GM12878 (cell line): ENCODE results near the gene KTN1. TPM values are rescaled to one million over a fixed set of nuclear protein-coding genes. Genes with fewer than 3 reads are reported as not detected.

Experiments used
- CHD4 ChIP-seq: fragments of 200-600 bp; sonication (generic); IDR thresholded peaks from 2 replicates; pipeline ENCODE4 v1.6.1; 2016; ENCODE audit warnings: mild to moderate bottlenecking
- CREB1 ChIP-seq: IDR thresholded peaks from 2 replicates; pipeline ENCODE4 v1.6.1; 2012; ENCODE audit warnings: low read depth, mild to moderate bottlenecking, inconsistent platforms
- CUX1 ChIP-seq: IDR thresholded peaks from 2 replicates; pipeline ENCODE4 v1.6.1; 2012; ENCODE audit warnings: improper control_type of control experiment, low read depth, low read length; ENCODE audit not compliant: insufficient replicate concordance
- FOXM1 ChIP-seq: IDR thresholded peaks from 2 replicates; pipeline ENCODE4 v1.6.1; 2012; ENCODE audit warnings: low read depth, mild to moderate bottlenecking, inconsistent platforms, low read length, moderate library complexity
- GABPA ChIP-seq: IDR thresholded peaks from 2 replicates; pipeline ENCODE4 v1.6.1; 2014; ENCODE audit warnings: antibody characterized with exemption, low read depth, mild to moderate bottlenecking, inconsistent platforms
- HCFC1 ChIP-seq: fragments of 150-350 bp; IDR thresholded peaks from 2 replicates; pipeline ENCODE4 v1.6.1; 2014; ENCODE audit warnings: low read length
- IRF3 ChIP-seq: fragments of 450-650 bp; IDR thresholded peaks from 2 replicates; pipeline ENCODE4 v1.6.1; 2014; ENCODE audit warnings: mild to moderate bottlenecking
- KDM1A ChIP-seq: fragments of 200-600 bp; sonication (generic); IDR thresholded peaks from 2 replicates; pipeline ENCODE4 v1.6.1; 2016; ENCODE audit warnings: borderline replicate concordance
- MTA2 ChIP-seq: fragments of 450-650 bp; IDR thresholded peaks from 2 replicates; pipeline ENCODE4 v1.6.1; 2016; ENCODE audit warnings: low read depth, mild to moderate bottlenecking, moderate library complexity
- MTA3 ChIP-seq: IDR thresholded peaks from 2 replicates; pipeline ENCODE4 v1.6.1; 2012; ENCODE audit warnings: low read length, inconsistent platforms, borderline replicate concordance
- MYC ChIP-seq: IDR thresholded peaks from 2 replicates; pipeline ENCODE4 v1.6.1; 2011; ENCODE audit warnings: mild to moderate bottlenecking, low read length, moderate library complexity, inconsistent platforms; ENCODE audit not compliant: insufficient read depth, insufficient replicate concordance, insufficient read length, severe bottlenecking
- NFXL1 ChIP-seq: fragments of 450-650 bp; IDR thresholded peaks from 2 replicates; pipeline ENCODE4 v1.6.1; 2017; ENCODE audit warnings: antibody characterized with exemption, mild to moderate bottlenecking, borderline replicate concordance
- PAX8 ChIP-seq: fragments of 450-650 bp; IDR thresholded peaks from 2 replicates; pipeline ENCODE4 v1.6.1; 2017; ENCODE audit warnings: mild to moderate bottlenecking, moderate library complexity
- POLR2AphosphoS5 ChIP-seq: IDR thresholded peaks from 2 replicates; pipeline ENCODE4 v1.6.1; 2011; ENCODE audit warnings: mild to moderate bottlenecking, low read length, inconsistent platforms
- SIN3A ChIP-seq: IDR thresholded peaks from 2 replicates; pipeline ENCODE4 v1.6.1; 2012; ENCODE audit warnings: low read depth, low read length, improper control_type of control experiment
- SMAD5 ChIP-seq: IDR thresholded peaks from 2 replicates; pipeline ENCODE4 v1.6.1; 2016; ENCODE audit warnings: antibody characterized with exemption, low read depth
- SMARCA5 ChIP-seq: fragments of 450-650 bp; IDR thresholded peaks from 2 replicates; pipeline ENCODE4 v1.6.1; 2017; ENCODE audit warnings: mild to moderate bottlenecking
- SRF ChIP-seq, 2 experiments: IDR thresholded peaks; 2 replicates each; pipeline ENCODE4 v1.6.1; 2011; ENCODE audit warnings: low read depth in 2 of 2, low read length in 2 of 2, mild to moderate bottlenecking in 1 of 2, moderate library complexity in 1 of 2
- SUZ12 ChIP-seq: fragments of 200-600 bp; sonication (generic); IDR thresholded peaks from one replicate; pipeline ENCODE4 v1.6.1; 2018; ENCODE audit warnings: antibody characterized with exemption, mild to moderate bottlenecking; ENCODE audit not compliant: unreplicated experiment
- TAF1 ChIP-seq: IDR thresholded peaks from 2 replicates; pipeline ENCODE4 v1.6.1; 2011; ENCODE audit warnings: mild to moderate bottlenecking, low read depth, low read length, borderline replicate concordance
- ZBED1 ChIP-seq: IDR thresholded peaks from 2 replicates; pipeline ENCODE4 v1.6.1; 2016; ENCODE audit warnings: borderline replicate concordance
- ZNF384 ChIP-seq: IDR thresholded peaks from 2 replicates; pipeline ENCODE4 v1.6.1; 2012; ENCODE audit warnings: low read depth, mild to moderate bottlenecking, low read length, improper control_type of control experiment, borderline replicate concordance
- ZNF622 ChIP-seq: fragments of 450-650 bp; IDR thresholded peaks from 2 replicates; pipeline ENCODE4 v1.6.1; 2017; ENCODE audit warnings: mild to moderate bottlenecking, inconsistent platforms
- ZNF687 ChIP-seq: fragments of 450-650 bp; IDR thresholded peaks from 2 replicates; pipeline ENCODE4 v1.6.1; 2017; ENCODE audit warnings: mild to moderate bottlenecking, moderate library complexity
- ZSCAN29 ChIP-seq: fragments of 450-650 bp; IDR thresholded peaks from 2 replicates; pipeline ENCODE4 v1.6.1; 2017; ENCODE audit warnings: mild to moderate bottlenecking, moderate library complexity
- polyA plus RNA-seq, 11 experiments: library from polyadenylated mRNA; depleted of rRNA in 4 of 11; unstranded in 6 of 11; stranded (reverse) in 5 of 11; fragments of >200 nt; fragmentation: Nextera tagmentation in 4 of 11; fragmentation: Illumina TruSeq in 1 of 11; extraction: Ambion mirVana in 4 of 11; extraction: Trizol in 1 of 11; gene quantifications; 1 replicate in 1 of 11; 2 replicates in 10 of 11; pipeline versions ENCODE4 v1.2.1 to v1.2.3, GENCODE V29; 2011 to 2016; ENCODE audit warnings: inconsistent platforms in 2 of 11, missing spikeins in 2 of 11, low read depth in 1 of 11
- total RNA-seq, 4 experiments: library from RNA; depleted of rRNA in 3 of 4; stranded (reverse); fragments of >200 nt in 3 of 4; fragmentation: Illumina TruSeq in 1 of 4; extraction: Trizol in 1 of 4; gene quantifications; 2 replicates each; pipeline versions ENCODE4 v1.2.1 to v1.2.3, GENCODE V29; 2013 to 2021

KTN1 gene
- total and polyA plus RNA-seq, 10 of the 15 experiments (the other 5 are each of a cell fraction or from before 2014, with no cell fraction given): 50.6 to 154 (median 84.2) TPM

- TF ChIP-seq SRF (IDR thresholded peaks at IDR 0.05; ENCODE audit: low read depth in 2 of 2, low read length in 2 of 2) (no peak), IRF3 (no peak), CHD4 (no peak), NFXL1 (no peak), SMARCA5 (no peak), TAF1 (no peak), HCFC1 (no peak), ZSCAN29 (no peak), CUX1 (no peak), MYC (no peak), ZNF384 (no peak), KDM1A (no peak), SIN3A (no peak), MTA2 (peak; percentile 92), ZNF687 (no peak), GABPA (no peak), SMAD5 (no peak), SUZ12 (no peak), ZBED1 (no peak), CREB1 (no peak), POLR2AphosphoS5 (no peak), FOXM1 (no peak), MTA3 (no peak), PAX8 (no peak), ZNF622 (no peak)
These were observed 121.6 kb downstream of the KTN1 start (continued) for GRCh38 chr14:55701638-55702037.
